GM12864 (cell line): ENCODE results near the gene AGRN.

ENCODE experiments used
- DNase-seq: peaks from one replicate; pipeline ENCODE4 v3.0.0-alpha.2; 2011; ENCODE audit warnings: low read depth
- H3K4me3 ChIP-seq: 2 replicates; pipeline ENCODE4 v1.5.1; 2011; ENCODE audit warnings: mild to moderate bottlenecking, low read depth, low read length, control low read depth
- TF ChIP-seq, protein P1 (sequence below): IDR thresholded peaks from 2 replicates; pipeline ENCODE4 v1.5.1; 2011; ENCODE audit warnings: low read depth, mild to moderate bottlenecking, moderate library complexity, low read length, control low read depth, inconsistent platforms; ENCODE audit errors: missing control alignments

Gene AGRN

DNA sequence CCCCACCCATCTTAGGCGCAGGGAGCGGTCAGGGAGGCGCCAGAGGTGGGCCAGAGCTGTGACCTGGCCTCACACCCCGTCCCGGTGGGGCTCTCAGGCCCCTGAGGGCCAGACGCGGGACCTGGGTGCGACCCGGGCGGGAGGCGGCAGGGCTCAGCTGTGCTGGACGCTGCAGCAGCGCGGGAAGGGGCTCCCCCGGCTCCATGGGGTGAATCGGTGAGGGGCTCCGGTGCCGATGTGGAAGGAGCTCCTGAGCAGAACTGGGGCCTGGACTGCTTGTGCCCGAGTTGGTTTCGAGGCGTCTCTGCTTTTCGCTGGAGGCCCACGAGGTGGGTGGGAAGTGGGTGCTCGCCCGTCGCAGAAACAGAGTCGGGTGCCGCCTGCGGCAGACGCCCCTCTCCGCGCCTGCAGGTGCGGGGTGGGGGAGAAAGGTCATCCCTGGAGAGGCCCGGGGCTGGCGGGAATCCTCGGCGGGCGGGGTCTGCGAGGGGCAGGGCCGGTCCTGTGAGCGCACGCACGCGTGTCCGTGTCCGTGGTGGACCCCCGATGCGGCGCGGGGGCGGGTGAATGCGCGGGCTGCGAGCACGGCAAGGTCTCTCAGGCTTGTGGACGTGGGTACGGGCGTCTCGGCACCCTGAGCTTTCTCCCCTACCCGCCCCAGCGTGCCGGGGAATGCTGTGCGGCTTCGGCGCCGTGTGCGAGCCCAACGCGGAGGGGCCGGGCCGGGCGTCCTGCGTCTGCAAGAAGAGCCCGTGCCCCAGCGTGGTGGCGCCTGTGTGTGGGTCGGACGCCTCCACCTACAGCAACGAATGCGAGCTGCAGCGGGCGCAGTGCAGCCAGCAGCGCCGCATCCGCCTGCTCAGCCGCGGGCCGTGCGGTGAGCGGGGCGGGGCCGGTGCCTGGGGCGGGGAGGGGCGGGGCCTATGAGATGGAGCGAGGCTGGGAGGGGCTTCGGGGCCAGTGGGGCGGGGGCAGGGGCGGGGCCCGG is 20.4 kb downstream of the AGRN start:
- no peak for DNase-seq
- TF ChIP-seq, protein P1, sequence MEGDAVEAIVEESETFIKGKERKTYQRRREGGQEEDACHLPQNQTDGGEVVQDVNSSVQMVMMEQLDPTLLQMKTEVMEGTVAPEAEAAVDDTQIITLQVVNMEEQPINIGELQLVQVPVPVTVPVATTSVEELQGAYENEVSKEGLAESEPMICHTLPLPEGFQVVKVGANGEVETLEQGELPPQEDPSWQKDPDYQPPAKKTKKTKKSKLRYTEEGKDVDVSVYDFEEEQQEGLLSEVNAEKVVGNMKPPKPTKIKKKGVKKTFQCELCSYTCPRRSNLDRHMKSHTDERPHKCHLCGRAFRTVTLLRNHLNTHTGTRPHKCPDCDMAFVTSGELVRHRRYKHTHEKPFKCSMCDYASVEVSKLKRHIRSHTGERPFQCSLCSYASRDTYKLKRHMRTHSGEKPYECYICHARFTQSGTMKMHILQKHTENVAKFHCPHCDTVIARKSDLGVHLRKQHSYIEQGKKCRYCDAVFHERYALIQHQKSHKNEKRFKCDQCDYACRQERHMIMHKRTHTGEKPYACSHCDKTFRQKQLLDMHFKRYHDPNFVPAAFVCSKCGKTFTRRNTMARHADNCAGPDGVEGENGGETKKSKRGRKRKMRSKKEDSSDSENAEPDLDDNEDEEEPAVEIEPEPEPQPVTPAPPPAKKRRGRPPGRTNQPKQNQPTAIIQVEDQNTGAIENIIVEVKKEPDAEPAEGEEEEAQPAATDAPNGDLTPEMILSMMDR: no peak
- H3K4me3 ChIP-seq: peak overlapping the region; percentile 50

DNA sequence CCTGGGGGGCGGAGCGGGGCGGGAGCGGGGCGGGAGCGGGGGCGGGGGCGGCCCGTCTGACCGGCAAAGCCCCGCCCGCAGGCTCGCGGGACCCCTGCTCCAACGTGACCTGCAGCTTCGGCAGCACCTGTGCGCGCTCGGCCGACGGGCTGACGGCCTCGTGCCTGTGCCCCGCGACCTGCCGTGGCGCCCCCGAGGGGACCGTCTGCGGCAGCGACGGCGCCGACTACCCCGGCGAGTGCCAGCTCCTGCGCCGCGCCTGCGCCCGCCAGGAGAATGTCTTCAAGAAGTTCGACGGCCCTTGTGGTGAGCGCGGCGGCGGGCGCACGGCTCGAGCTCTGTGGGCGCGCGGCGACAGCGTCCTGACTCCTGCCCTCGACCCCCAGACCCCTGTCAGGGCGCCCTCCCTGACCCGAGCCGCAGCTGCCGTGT is 21.2 kb downstream of the AGRN start:
- H3K4me3 ChIP-seq: no peak overlapping the region
- TF ChIP-seq, protein P1: no peak
- DNase-seq: no peak

DNA sequence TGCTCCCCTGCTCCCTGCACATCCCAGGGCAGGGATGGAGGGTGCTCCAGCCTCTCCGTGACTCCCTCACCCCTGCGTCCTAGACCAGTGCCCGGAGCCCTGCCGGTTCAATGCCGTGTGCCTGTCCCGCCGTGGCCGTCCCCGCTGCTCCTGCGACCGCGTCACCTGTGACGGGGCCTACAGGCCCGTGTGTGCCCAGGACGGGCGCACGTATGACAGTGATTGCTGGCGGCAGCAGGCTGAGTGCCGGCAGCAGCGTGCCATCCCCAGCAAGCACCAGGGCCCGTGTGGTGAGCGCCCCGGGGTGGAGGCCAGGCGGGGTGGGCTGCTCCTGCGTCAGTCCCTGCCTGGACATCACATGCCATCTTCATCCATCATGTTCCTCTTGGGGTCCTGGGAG is 22.0 kb downstream of the AGRN start:
- H3K4me3 ChIP-seq: no peak overlapping the region
- DNase-seq: no peak
- TF ChIP-seq, protein P1: no peak

DNA sequence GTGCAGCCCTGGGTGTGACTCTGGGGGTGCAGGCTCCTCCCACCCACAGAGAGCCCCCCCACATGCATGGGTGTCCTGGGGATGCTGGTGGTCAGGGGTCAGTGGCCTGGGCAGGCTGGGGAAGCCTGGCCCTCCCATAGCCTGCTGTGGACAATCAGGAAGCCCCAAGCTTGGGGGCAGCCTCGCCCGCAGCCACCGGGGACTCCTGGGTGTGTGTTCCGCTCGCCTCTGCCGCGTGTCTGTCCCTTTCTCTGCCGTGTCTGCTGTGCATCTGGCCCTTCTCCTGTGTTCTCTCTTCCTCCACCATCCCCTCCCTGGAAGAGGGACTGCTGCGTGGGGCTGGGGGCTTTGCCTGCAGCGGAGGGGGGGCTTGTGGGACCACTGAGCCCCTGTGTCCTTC is 22.9 kb downstream of the AGRN start:
- no peak overlapping the region for H3K4me3 ChIP-seq
- DNase-seq: no peak
- TF ChIP-seq, protein P1: no peak

DNA sequence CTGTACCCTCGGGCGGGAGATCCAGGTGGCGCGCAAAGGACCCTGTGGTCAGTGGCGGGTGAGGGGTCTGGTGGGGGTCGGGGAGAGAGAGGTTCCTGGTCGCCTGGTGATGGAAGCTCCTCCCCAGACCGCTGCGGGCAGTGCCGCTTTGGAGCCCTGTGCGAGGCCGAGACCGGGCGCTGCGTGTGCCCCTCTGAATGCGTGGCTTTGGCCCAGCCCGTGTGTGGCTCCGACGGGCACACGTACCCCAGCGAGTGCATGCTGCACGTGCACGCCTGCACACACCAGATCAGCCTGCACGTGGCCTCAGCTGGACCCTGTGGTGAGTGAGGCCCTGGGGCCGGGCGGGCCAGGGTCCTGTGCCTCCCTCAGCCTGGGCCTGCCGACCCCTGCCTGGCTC is 23.5 kb downstream of the AGRN start:
- no peak for DNase-seq
- TF ChIP-seq, protein P1: no peak
- H3K4me3 ChIP-seq: no peak overlapping the region

DNA sequence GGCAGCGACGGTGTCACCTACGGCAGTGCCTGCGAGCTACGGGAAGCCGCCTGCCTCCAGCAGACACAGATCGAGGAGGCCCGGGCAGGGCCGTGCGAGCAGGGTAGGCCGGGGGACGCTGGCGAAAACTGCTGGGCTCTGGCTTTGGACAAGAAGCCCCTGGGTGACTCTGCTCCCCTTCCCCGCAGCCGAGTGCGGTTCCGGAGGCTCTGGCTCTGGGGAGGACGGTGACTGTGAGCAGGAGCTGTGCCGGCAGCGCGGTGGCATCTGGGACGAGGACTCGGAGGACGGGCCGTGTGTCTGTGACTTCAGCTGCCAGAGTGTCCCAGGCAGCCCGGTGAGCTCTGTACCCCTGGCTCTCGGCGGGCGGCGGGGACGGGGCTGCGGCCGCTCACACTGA is 24.0 kb downstream of the AGRN start:
- TF ChIP-seq, protein P1: no peak
- no peak overlapping the region for H3K4me3 ChIP-seq
- DNase-seq: no peak
